GM12878 (cell line): ENCODE measurements around the gene BLNK. TPM values are rescaled to one million over a fixed set of nuclear protein-coding genes. Genes with fewer than 3 reads are reported as not detected.

Source experiments
- ATAC-seq: fragments of 200-7000 bp; cut with Tn5 transposase; 3 replicates; pipeline ENCODE4 v1.9.1; 2020; ENCODE audit warnings: mild to moderate bottlenecking, moderate library complexity
- BruUV-seq: library from RNA; stranded (reverse); fragments of 400-500 nt; replicated peaks from 2 replicates; lab custom pipeline; 2021; lab: Mats Ljungman, UMichigan
- CTCF ChIA-PET: fragments of 300-600 bp; sonication (Branson Sonifier 250); formaldehyde crosslinking; extraction: SDS; loops from one replicate; lab custom pipeline; 2021; ENCODE audit warnings: inconsistent platforms; lab: Yijun Ruan, JAX
- POLR2A ChIA-PET: fragments of 350-600 bp; formaldehyde crosslinking; extraction: SDS; loops from one replicate; lab custom pipeline; 2021; ENCODE audit warnings: inconsistent platforms; lab: Charles Lee
- RAD21 ChIA-PET: fragments of 300-600 bp; sonication (Branson Sonifier 250); formaldehyde crosslinking; loops from one replicate; lab custom pipeline; 2023; ENCODE audit warnings: antibody characterized with exemption; ENCODE audit not compliant: unreplicated experiment; lab: Charles Lee
- SMC1A ChIA-PET: fragments of 300-600 bp; sonication (Branson Sonifier 250); formaldehyde crosslinking; loops from one replicate; lab custom pipeline; 2023; ENCODE audit not compliant: unreplicated experiment, uncharacterized antibody; lab: Charles Lee
- DNase-seq: peaks from one replicate; pipeline ENCODE4 v3.0.0-alpha.2; 2011; ENCODE audit warnings: low read depth, low spot score
- FAIRE-seq: peaks from 3 replicates; lab custom pipeline; 2011; peaks lifted over from hg19 to GRCh38; lab: Jason Lieb, UNC
- H2AFZ ChIP-seq: 2 replicates; pipeline ENCODE4 v1.6.0; 2011; ENCODE audit warnings: low read depth, low read length, control low read depth; ENCODE audit not compliant: control insufficient read depth
- H3K27ac ChIP-seq: 2 replicates; pipeline ENCODE4 v1.5.1; 2011; ENCODE audit warnings: control low read depth; ENCODE audit not compliant: control insufficient read depth, insufficient read depth
- H3K27me3 ChIP-seq, 2 experiments: replicated peaks in 1 of 2; 2 replicates each; pipeline versions ENCODE4 v1.6.0 to v1.6.1; 2011; ENCODE audit warnings: low read length in 1 of 2; ENCODE audit not compliant: control insufficient read depth in 2 of 2, insufficient read depth in 2 of 2
- H3K36me3 ChIP-seq, 2 experiments: 2 replicates each; pipeline ENCODE4 v1.5.1; 2011; ENCODE audit warnings: low read length in 1 of 2; ENCODE audit not compliant: control insufficient read depth in 2 of 2, insufficient read depth in 2 of 2
- H3K4me1 ChIP-seq: 2 replicates; pipeline ENCODE4 v1.6.1; 2011; ENCODE audit warnings: mild to moderate bottlenecking, low read length, moderate library complexity, mixed read lengths; ENCODE audit not compliant: control insufficient read depth, insufficient read depth
- H3K4me2 ChIP-seq: 2 replicates; pipeline ENCODE4 v1.6.0; 2011; ENCODE audit warnings: control low read depth; ENCODE audit not compliant: control insufficient read depth, insufficient read depth
- H3K4me3 ChIP-seq: fragments of 200-600 bp; sonication (generic); 2 replicates; pipeline ENCODE4 v1.5.1; 2016
- H3K79me2 ChIP-seq: 2 replicates; pipeline ENCODE4 v1.6.0; 2011; ENCODE audit warnings: low read length; ENCODE audit not compliant: control insufficient read depth, insufficient read depth
- H3K9ac ChIP-seq: 2 replicates; pipeline ENCODE4 v1.8.0; 2011; ENCODE audit warnings: low read length, control low read depth, mixed read lengths; ENCODE audit not compliant: control insufficient read depth, insufficient read depth
- H3K9me3 ChIP-seq: replicated peaks from 3 replicates; pipeline ENCODE4 v1.5.1; 2011; ENCODE audit warnings: mild to moderate bottlenecking, low read length; ENCODE audit not compliant: control insufficient read depth, insufficient read depth
- H4K20me1 ChIP-seq: 2 replicates; pipeline ENCODE4 v1.6.0; 2011; ENCODE audit not compliant: control insufficient read depth, insufficient read depth
- ATF7 ChIP-seq: fragments of 450-650 bp; IDR thresholded peaks from 2 replicates; pipeline ENCODE4 v1.6.1; 2016; ENCODE audit warnings: low read depth, mild to moderate bottlenecking
- EED ChIP-seq: sonication (generic); IDR thresholded peaks from 2 replicates; pipeline ENCODE4 v1.6.1; 2016; ENCODE audit warnings: antibody characterized with exemption, low read depth
- EGR1 ChIP-seq, 2 experiments: IDR thresholded peaks; 1 replicate in 1 of 2; 2 replicates in 1 of 2; pipeline ENCODE4 v1.6.1; 2011 to 2012; ENCODE audit warnings: low read depth in 2 of 2, low read length in 2 of 2, borderline replicate concordance in 1 of 2, mild to moderate bottlenecking in 1 of 2, moderate library complexity in 1 of 2
- FOS ChIP-seq: IDR thresholded peaks from 3 replicates; pipeline ENCODE4 v1.6.1; 2011; ENCODE audit warnings: borderline replicate concordance; ENCODE audit not compliant: insufficient read length; ENCODE audit errors: extremely low read depth
- MLLT1 ChIP-seq: fragments of 450-650 bp; IDR thresholded peaks from 2 replicates; pipeline ENCODE4 v1.6.1; 2016; ENCODE audit warnings: mild to moderate bottlenecking
- TAF1 ChIP-seq: IDR thresholded peaks from 2 replicates; pipeline ENCODE4 v1.6.1; 2011; ENCODE audit warnings: mild to moderate bottlenecking, low read depth, low read length, borderline replicate concordance
- ZBTB11 ChIP-seq: fragments of 450-650 bp; formaldehyde crosslinking; IDR thresholded peaks from 2 replicates; pipeline ENCODE4 v1.5.0; 2022; ENCODE audit warnings: mild to moderate bottlenecking, missing genetic modification characterization
- ZNF622 ChIP-seq: fragments of 450-650 bp; IDR thresholded peaks from 2 replicates; pipeline ENCODE4 v1.6.1; 2017; ENCODE audit warnings: mild to moderate bottlenecking, inconsistent platforms
- WGBS: methylation state at CpG from one replicate; pipeline ENCODE4 v1.1.6; 2016; ENCODE audit warnings: low lambda C conversion rate; ENCODE audit not compliant: insufficient replicate concordance, insufficient coverage; ENCODE audit errors: missing lambda C conversion rate; 5-methylcytosine and 5-hydroxymethylcytosine counted together
- in situ Hi-C: fragments of 300-500 bp; cut with MboI; formaldehyde crosslinking; loops from 9 replicates; pipeline ENCODE4 v1.14.3; 2018; ENCODE audit warnings: mixed read lengths
- intact Hi-C: fragments of 100-400 bp; cut with micrococcal nuclease; formaldehyde crosslinking; loops from one replicate; pipeline ENCODE4 v1.14.2; 2022; ENCODE audit not compliant: unreplicated experiment
- polyA plus RNA-seq, 11 experiments: library from polyadenylated mRNA; depleted of rRNA in 4 of 11; unstranded in 6 of 11; stranded (reverse) in 5 of 11; fragments of >200 nt; fragmentation: Nextera tagmentation in 4 of 11; fragmentation: Illumina TruSeq in 1 of 11; extraction: Ambion mirVana in 4 of 11; extraction: Trizol in 1 of 11; gene quantifications; 1 replicate in 1 of 11; 2 replicates in 10 of 11; pipeline versions ENCODE4 v1.2.1 to v1.2.3, GENCODE V29; 2011 to 2016; ENCODE audit warnings: inconsistent platforms in 2 of 11, missing spikeins in 2 of 11, low read depth in 1 of 11
- total RNA-seq, 4 experiments: library from RNA; depleted of rRNA in 3 of 4; stranded (reverse); fragments of >200 nt in 3 of 4; fragmentation: Illumina TruSeq in 1 of 4; extraction: Trizol in 1 of 4; gene quantifications; 2 replicates each; pipeline versions ENCODE4 v1.2.1 to v1.2.3, GENCODE V29; 2013 to 2021

The BLNK gene
- total and polyA plus RNA-seq, 10 of the 15 experiments (the other 5 are each of a cell fraction or from before 2014, with no cell fraction given) = 79.5 to 201 (median 139) TPM

- POLR2A ChIA-PET = no interaction called here
- SMC1A ChIA-PET = interaction anchor here (1.0 to 1.6 kb wide), 2 partner anchors 68 to 77 kb away, joined by 3 to 8 read pairs; no protein-coding TSS in a partner anchor
- TF ChIP-seq EGR1 (IDR thresholded peaks at IDR 0.05; ENCODE audit: borderline replicate concordance in 1 of 2, low read depth in 2 of 2, low read length in 2 of 2) (no peak), EED (no peak), ATF7 (no peak), ZNF622 (no peak), FOS (no peak), TAF1 (no peak), MLLT1 (no peak), ZBTB11 (no peak)
- TF ChIP-seq, all 136 proteins: peak for 0
- no peaks in the 10 kb centered on the region for H3K79me2 ChIP-seq
- no peak overlapping the region for H2AFZ ChIP-seq
- no peak for FAIRE-seq
- CTCF ChIA-PET = interaction anchor here (9.2 to 10.9 kb wide), 2 partner anchors 62 to 281 kb away, joined by 147 to 790 read pairs; no protein-coding TSS in a partner anchor
- in situ Hi-C loops = loop anchor here (5.0 kb wide), 2 partner anchors 70 to 275 kb away; no protein-coding TSS in a partner anchor
- no peak overlapping the region for H3K4me2 ChIP-seq
- H3K36me3 ChIP-seq = no peaks in the 10 kb centered on the region
- H4K20me1 ChIP-seq = no peaks in the 10 kb centered on the region
- DNase-seq = no peak
- no peak overlapping the region for H3K27ac ChIP-seq
- WGBS = 66% methylated on average over 2 of the region's 2 CpGs
- H3K27me3 ChIP-seq = no peaks in the 10 kb centered on the region
- H3K4me1 ChIP-seq = peaks cover 9% of the 10 kb centered on the region; the same call in 1 of the 2 replicates
- intact Hi-C loops = loop anchor here (10.0 kb wide), 1 partner anchor 253 kb away; the partner anchor contains the start of gene CCNJ
- RAD21 ChIA-PET = no interaction called here
- no peaks in the 10 kb centered on the region for H3K9me3 ChIP-seq
- H3K9ac ChIP-seq = no peak overlapping the region
- no peak overlapping the region for H3K4me3 ChIP-seq
- no peak for ATAC-seq
- no TSS peak for BruUV-seq
Observed at GRCh38 chr10:96297486-96297885, 26.1 kb upstream of the BLNK start.
